Memory B cell (primary cell): ENCODE data around the gene ZIC2.

Experiments used
- ATAC-seq: fragments of 150-1000 bp; cut with Tn5 transposase; 2 replicates; pipeline ENCODE4 v1.10.0; 2021; ENCODE audit warnings: low read depth, mild to moderate bottlenecking, moderate library complexity
- DNase-seq, 2 donors: peaks; one replicate each; pipeline ENCODE4 v3.0.0; 2022; ENCODE audit warnings: low spot score in 2 of 2
- H3K27ac Mint-ChIP-seq: one replicate; pipeline ENCODE4 v1.8.0; 2022; ENCODE audit warnings: mild to moderate bottlenecking, moderate library complexity, mixed read lengths
- H3K27me3 Mint-ChIP-seq: one replicate; pipeline ENCODE4 v1.8.0; 2022; ENCODE audit warnings: mixed read lengths
- H3K36me3 Mint-ChIP-seq: one replicate; pipeline ENCODE4 v1.8.0; 2022; ENCODE audit warnings: mild to moderate bottlenecking, mixed read lengths
- H3K4me1 Mint-ChIP-seq: one replicate; pipeline ENCODE4 v1.8.0; 2022; ENCODE audit warnings: mixed read lengths
- H3K4me3 Mint-ChIP-seq: one replicate; pipeline ENCODE4 v1.8.0; 2022; ENCODE audit warnings: mild to moderate bottlenecking, moderate library complexity, mixed read lengths
- H3K9me3 Mint-ChIP-seq: one replicate; pipeline ENCODE4 v1.8.0; 2022; ENCODE audit warnings: mixed read lengths

The ZIC2 gene

DNA sequence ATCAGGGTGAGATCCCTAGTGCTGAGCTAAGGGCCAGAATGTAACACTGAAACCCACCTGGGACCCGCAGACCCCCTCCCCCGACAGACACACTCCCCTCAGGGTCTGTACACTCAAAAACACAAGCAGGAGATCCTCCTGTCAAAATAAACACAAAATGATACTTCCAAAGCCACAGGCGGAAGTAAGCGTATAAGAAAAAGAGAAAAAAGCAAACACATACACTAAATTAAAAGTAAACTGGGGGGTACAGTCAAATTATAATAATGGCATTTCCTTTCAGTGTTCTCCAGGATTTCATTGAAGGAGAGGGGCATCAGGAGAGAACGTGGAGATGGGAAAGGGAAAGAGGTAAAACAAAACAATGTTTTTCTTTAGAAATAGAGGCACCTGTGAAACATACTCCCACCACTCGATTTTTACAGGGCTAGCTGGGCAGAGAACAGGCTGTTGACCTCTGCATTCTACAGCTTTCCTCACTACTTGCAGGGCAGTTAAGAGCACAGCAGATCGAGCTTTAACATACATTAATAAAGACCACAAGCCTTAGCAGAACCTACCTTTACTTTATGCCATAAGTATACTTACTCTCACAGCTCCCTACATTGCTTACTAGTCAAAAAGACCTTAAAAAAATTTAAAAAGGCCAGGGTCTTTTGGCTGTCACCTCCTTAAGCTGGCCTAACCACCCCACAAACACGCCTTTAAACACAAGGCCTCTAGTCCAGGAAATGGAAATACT, 15.3 kb upstream of the ZIC2 start:
- Mint-ChIP-seq H3K36me3 (peaks cover 6% of the 10 kb centered on the region), H3K9me3 (peaks cover 4% of the 10 kb centered on the region), H3K27ac (no peak overlapping the region), H3K27me3 (peaks cover 31% of the 10 kb centered on the region), H3K4me3 (no peak overlapping the region), H3K4me1 (peaks cover 15% of the 10 kb centered on the region)
- DNase-seq (no peak), ATAC-seq (no peak)

GRCh38 chr13:99967498-99967868, 14.1 kb upstream of the ZIC2 start:
- ATAC-seq = no peak
- Mint-ChIP-seq H3K36me3 (peaks cover 6% of the 10 kb centered on the region), H3K4me3 (peak overlapping the region; percentile 28), H3K27ac (peak overlapping the region; percentile 39), H3K27me3 (peaks cover 32% of the 10 kb centered on the region), H3K9me3 (peaks cover 4% of the 10 kb centered on the region), H3K4me1 (peaks cover 15% of the 10 kb centered on the region)
- DNase-seq = no peak

DNA sequence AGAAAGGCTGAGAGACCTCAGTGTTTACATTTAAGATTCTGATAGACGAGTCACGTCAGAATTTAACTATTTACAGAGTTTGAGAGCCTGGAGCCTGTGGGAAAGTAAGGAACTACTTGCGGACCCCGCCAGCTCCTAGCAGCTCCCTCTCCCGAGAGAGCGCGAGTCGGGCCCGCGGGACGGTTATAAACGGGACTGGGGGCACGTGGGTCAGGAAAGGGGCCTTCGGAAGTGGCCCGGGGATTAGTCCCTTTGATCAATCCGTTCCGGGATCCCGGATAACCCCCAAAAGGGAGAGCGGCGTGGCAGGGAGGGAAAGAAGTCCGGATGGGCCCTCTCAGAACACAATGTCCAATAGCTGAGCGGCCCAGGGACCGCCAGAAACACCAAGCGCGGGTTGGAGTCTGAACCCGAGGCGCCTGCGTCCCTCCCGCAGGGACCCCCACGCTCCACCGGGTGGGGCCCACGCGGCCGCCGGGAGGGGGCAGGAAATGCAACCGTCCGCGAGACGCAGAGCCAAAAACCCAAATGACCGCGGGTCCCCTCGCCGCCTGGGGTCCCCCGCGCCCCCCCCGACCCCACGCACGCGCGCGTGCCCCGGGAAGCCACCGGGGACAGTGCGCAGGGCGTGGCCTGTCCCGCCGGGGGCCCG, 13.6 kb upstream of the ZIC2 start:
- peaks cover 15% of the 10 kb centered on the region for H3K4me1 Mint-ChIP-seq
- peaks cover 6% of the 10 kb centered on the region for H3K36me3 Mint-ChIP-seq
- H3K27ac Mint-ChIP-seq = peak overlapping the region; percentile 39
- peaks cover 31% of the 10 kb centered on the region for H3K27me3 Mint-ChIP-seq
- no peak for ATAC-seq
- DNase-seq = no peak
- peaks cover 4% of the 10 kb centered on the region for H3K9me3 Mint-ChIP-seq
- peak overlapping the region; percentile 28 for H3K4me3 Mint-ChIP-seq

DNA sequence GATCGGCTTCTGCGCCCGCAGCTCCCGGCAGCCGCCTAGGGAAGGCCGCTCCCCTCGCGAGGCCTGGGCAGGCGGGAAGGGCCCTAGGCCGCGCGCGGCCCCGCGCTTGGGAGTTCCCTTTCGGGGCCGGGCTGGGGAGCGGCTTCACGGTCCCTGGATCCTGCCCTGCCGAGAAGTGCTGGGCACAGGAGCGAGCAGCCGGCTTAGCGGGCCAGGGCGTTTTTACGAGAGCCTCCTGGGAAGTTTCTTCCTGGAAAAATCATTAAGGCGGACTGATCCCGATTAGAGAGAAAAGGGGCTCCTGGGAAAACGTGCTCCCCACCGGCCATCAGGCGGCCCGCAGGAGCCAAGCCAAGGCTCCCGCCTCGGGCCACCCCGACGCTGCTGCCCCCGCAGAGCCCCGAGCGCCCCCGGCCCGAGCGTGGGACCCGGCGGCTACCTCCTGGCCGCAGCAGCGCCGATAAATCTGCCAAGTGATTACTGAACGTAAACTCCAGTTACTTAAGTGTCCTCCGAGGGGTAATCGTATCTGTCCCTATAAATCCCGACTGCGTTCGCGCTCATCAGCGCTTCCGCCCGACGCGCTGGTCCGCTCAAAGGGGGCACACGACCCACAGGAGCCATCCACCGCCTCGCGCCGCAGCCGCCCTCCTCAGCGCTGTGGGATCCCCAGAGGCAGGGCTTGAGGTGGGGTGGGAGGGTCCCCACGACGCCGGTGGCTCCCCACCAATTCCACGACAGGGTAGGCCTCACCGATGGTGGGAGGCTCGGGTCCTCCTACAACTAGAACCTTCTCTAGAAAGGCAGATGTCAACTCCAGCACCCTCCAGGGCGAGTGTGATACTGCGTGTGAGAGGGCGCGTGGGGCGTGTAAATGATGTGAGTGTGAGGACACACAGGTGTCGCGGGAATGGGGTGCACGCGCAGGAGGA, 12.8 kb upstream of the ZIC2 start:
- H3K4me1 Mint-ChIP-seq = peaks cover 15% of the 10 kb centered on the region
- H3K27ac Mint-ChIP-seq = peak overlapping the region; percentile 87
- DNase-seq (peak in 1 of 2 donors; percentile 23), ATAC-seq (no peak)
- peaks cover 36% of the 10 kb centered on the region for H3K27me3 Mint-ChIP-seq
- peak overlapping the region; percentile 79 for H3K4me3 Mint-ChIP-seq
- H3K36me3 Mint-ChIP-seq = peaks cover 8% of the 10 kb centered on the region
- H3K9me3 Mint-ChIP-seq = peaks cover 7% of the 10 kb centered on the region

- H3K4me3 Mint-ChIP-seq = peak overlapping the region; percentile 79
- peaks cover 7% of the 10 kb centered on the region for H3K9me3 Mint-ChIP-seq
- no peak for ATAC-seq
- H3K36me3 Mint-ChIP-seq = peaks cover 8% of the 10 kb centered on the region
- H3K27me3 Mint-ChIP-seq = peaks cover 35% of the 10 kb centered on the region
- DNase-seq = no peak
- H3K27ac Mint-ChIP-seq = peak overlapping the region; percentile 87
- H3K4me1 Mint-ChIP-seq = peaks cover 15% of the 10 kb centered on the region
Measured at GRCh38 chr13:99969453-99969918, 12.1 kb upstream of the ZIC2 start.

- DNase-seq (peak in 1 of 2 donors; percentile 36), ATAC-seq (peak; percentile 57)
- Mint-ChIP-seq H3K4me3 (peak overlapping the region; percentile 77), H3K4me1 (peaks cover 15% of the 10 kb centered on the region), H3K27me3 (peaks cover 38% of the 10 kb centered on the region), H3K27ac (peak overlapping the region; percentile 87), H3K9me3 (peaks cover 7% of the 10 kb centered on the region), H3K36me3 (peaks cover 8% of the 10 kb centered on the region)
Measured at GRCh38 chr13:99969919-99970650, 11.5 kb upstream of the ZIC2 start.

DNA sequence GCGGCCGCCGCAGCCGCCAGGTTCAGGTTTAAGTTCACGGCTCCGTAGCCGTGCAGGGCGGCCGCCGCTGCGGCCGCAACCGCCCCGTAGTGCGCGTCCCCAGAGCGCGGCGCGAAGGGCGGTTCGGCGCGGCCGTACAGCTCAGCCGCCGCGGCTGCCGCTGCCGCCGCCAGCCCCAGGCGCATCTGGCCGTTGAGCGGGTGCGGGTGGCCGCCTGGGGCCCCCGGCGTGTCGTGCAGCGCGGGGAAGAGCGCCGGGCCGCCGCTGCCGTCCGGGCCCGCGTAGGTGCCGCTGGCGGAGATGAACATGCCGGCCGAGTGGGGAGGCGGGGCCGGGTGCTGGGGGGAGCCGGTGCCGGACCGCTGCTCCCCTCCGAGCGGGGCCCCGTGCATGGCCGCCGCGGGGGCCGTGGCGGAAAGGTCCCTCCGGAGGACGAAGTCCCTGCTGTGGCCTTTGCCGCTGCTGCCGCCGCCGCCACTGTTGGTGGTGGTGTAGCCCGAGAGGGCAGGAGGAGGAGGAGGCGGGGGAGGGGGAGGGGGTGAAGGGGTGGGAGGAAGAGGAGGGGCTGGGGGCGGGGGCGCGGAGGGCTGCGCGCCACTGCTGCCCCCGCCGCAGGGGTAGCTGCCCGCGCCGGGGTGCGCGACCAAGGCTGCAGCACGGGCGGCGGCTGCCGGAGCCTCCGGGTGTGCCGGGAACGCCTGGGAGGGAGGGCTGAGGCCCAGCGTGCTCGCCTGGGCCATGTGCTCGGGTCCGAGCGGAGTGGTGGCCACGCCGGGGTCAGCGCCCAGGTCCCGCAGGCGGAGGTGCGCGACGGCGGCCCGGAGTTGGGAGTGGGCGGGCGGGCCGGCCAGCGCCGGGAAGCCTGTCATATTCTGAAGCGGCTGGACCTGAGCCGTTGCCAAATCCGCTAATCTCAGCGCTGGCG, 10.7 kb upstream of the ZIC2 start:
- peaks cover 37% of the 10 kb centered on the region for H3K27me3 Mint-ChIP-seq
- DNase-seq (peak in 1 of 2 donors; percentile 30), ATAC-seq (no peak)
- peak overlapping the region; percentile 17 for H3K4me3 Mint-ChIP-seq
- H3K36me3 Mint-ChIP-seq = peaks cover 8% of the 10 kb centered on the region
- H3K9me3 Mint-ChIP-seq = peaks cover 7% of the 10 kb centered on the region
- H3K4me1 Mint-ChIP-seq = peaks cover 15% of the 10 kb centered on the region
- H3K27ac Mint-ChIP-seq = no peak overlapping the region

DNA sequence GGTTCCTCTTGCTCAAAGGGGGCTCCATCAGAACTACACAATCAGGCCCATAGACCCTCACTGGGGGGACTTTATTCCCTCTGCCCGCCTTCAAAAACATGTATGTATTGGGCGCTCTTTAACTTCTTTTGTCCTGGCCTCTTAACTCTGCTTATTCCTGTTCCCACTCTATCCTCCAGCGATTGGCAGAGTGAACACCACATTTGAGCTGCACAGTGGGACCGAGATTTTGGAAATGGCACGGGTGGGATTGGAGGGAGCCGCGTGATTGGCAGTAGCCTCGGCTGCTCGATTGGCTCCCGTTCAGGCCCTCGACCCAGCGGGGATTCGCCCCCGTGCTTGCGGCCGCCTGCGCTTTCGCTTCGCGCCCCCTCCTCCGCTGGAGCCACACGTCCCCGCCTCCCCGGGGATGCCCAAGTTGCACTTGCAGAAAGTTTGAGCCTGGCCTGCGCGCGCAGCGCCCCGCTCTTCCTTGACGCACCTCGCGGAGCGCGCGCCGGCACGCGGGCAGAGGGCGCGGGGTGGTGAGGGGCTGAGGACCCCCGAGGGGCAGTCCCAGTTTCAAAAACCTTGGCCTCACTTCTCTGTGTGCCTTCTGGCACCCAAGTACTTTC, 9.9 kb upstream of the ZIC2 start, which contains the start of gene ZIC5:
ZIC5 (minus strand) TSS at position 192 of the 614 bp plus-strand sequence; CDS start at position 28, 164 bp downstream.
- Mint-ChIP-seq H3K27ac (peak within 1 kb of the TSS; percentile 72), H3K9me3 (peaks cover 7% of the 10 kb centered on the region), H3K4me1 (peaks cover 15% of the 10 kb centered on the region), H3K27me3 (peaks cover 41% of the 10 kb centered on the region), H3K36me3 (peaks cover 8% of the 10 kb centered on the region), H3K4me3 (peak within 1 kb of the TSS; percentile 24)
- ATAC-seq (no peak), DNase-seq (no peak)

DNA sequence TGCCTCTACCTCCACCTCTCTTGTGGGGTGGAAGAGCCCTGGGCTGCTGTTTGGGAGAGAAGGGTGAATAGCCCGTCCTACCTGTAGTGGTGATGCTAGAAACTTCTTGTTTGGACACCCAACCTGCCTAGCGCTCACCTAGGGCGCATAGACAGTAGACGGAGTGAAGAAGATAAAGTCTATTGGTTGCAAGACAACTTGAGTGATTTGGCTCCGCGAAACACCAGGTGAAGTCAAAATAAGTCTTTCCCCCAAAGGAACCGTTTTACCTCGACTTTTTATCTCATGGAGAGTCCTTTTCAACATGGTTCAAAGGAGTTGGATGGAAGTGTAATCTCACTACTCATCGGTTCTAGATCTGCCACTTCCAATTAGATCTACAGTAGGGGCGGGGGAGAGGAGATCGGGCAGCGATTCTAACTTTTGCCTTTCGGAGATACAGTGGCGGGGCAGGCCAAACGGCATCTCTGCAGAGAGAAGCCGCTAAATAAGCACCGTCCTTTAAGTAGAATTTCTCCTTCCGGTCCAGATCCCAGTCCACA, 9.3 kb upstream of the ZIC2 start:
- Mint-ChIP-seq H3K4me1 (peaks cover 15% of the 10 kb centered on the region), H3K27me3 (peaks cover 42% of the 10 kb centered on the region), H3K4me3 (peak overlapping the region; percentile 24), H3K27ac (peak overlapping the region; percentile 72), H3K36me3 (peaks cover 8% of the 10 kb centered on the region), H3K9me3 (peaks cover 7% of the 10 kb centered on the region)
- ATAC-seq = no peak
- DNase-seq = no peak

DNA sequence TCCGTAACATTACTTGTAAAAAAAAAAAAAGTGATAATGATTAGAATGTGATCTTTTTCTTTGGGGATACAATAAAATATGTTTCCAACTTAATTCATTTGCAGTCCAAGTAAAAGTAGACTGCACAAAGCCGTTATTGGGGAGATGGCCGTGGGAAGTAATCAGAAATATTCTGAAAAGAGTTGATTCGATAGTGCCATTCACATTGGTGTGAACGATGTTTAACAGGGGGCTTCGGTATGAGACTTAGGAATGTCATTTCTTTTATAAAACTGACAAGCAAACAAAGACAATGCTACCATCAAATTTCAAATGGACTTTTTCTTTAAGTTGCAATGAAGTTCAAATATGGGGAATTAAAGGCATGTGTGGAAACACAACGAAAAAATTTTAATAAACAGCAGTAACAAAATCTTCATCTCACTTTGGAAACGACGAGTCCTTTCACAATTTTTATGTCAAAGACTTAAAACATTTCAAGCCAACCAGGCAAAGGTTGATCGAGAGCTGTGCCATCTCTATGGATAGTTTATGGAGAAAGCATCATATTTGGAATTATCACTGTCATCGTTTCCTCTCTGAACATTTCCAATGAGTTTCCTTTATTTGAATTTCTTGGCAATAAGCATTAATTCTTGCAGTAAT, 8.3 kb upstream of the ZIC2 start:
- no peak overlapping the region for H3K4me3 Mint-ChIP-seq
- H3K9me3 Mint-ChIP-seq = peaks cover 5% of the 10 kb centered on the region
- DNase-seq (no peak), ATAC-seq (no peak)
- peaks cover 8% of the 10 kb centered on the region for H3K36me3 Mint-ChIP-seq
- peaks cover 10% of the 10 kb centered on the region for H3K4me1 Mint-ChIP-seq
- H3K27ac Mint-ChIP-seq = peak overlapping the region; percentile 47
- peaks cover 40% of the 10 kb centered on the region for H3K27me3 Mint-ChIP-seq

- ATAC-seq (no peak), DNase-seq (no peak)
- H3K36me3 Mint-ChIP-seq = peaks cover 8% of the 10 kb centered on the region
- H3K27ac Mint-ChIP-seq = no peak overlapping the region
- H3K4me1 Mint-ChIP-seq = peaks cover 11% of the 10 kb centered on the region
- H3K9me3 Mint-ChIP-seq = peaks cover 5% of the 10 kb centered on the region
- H3K27me3 Mint-ChIP-seq = peaks cover 43% of the 10 kb centered on the region
- H3K4me3 Mint-ChIP-seq = no peak overlapping the region
Measured at GRCh38 chr13:99973808-99974185, 7.8 kb upstream of the ZIC2 start.
